DOHH2 (cell line): ENCODE results near the gene MVB12B.

Experiments
- H3F3A ChIP-seq: fragments of 200-600 bp; sonication (generic), shearing (Covaris generic); 2 replicates; pipeline ENCODE4 v1.6.0; 2016; ENCODE audit warnings: antibody characterized with exemption, mild to moderate bottlenecking; ENCODE audit not compliant: control insufficient read depth, insufficient read depth
- H3K27ac ChIP-seq: fragments of 200-600 bp; sonication (generic); 2 replicates; pipeline ENCODE4 v1.5.1; 2014; ENCODE audit warnings: low read depth, mild to moderate bottlenecking, low read length, moderate library complexity
- H3K27me3 ChIP-seq: fragments of 200-600 bp; sonication (generic); 2 replicates; pipeline ENCODE4 v1.6.1; 2014; ENCODE audit warnings: mild to moderate bottlenecking, low read length, mixed read lengths; ENCODE audit not compliant: control insufficient read depth
- H3K36me3 ChIP-seq: fragments of 200-600 bp; sonication (generic); 2 replicates; pipeline ENCODE4 v1.6.1; 2014; ENCODE audit warnings: mild to moderate bottlenecking, low read length, moderate library complexity, mixed read lengths; ENCODE audit not compliant: control insufficient read depth
- H3K4me1 ChIP-seq: fragments of 200-600 bp; sonication (generic); 2 replicates; pipeline ENCODE4 v1.6.1; 2014; ENCODE audit warnings: mild to moderate bottlenecking, low read length, mixed read lengths; ENCODE audit not compliant: control insufficient read depth
- H3K4me2 ChIP-seq: fragments of 200-600 bp; sonication (generic); 2 replicates; pipeline ENCODE4 v1.6.0; 2014; ENCODE audit warnings: mild to moderate bottlenecking, low read length, moderate library complexity
- H3K4me3 ChIP-seq: fragments of 200-600 bp; sonication (generic); 2 replicates; pipeline ENCODE4 v1.5.1; 2014; ENCODE audit warnings: mild to moderate bottlenecking, low read length, mixed read lengths
- H3K79me2 ChIP-seq: fragments of 200-600 bp; sonication (generic); 2 replicates; pipeline ENCODE4 v1.6.1; 2014; ENCODE audit warnings: mild to moderate bottlenecking, low read length, mixed read lengths; ENCODE audit not compliant: control insufficient read depth
- H3K9me2 ChIP-seq: fragments of 200-600 bp; sonication (generic); replicated peaks from 2 replicates; pipeline ENCODE4 v1.6.1; 2014; ENCODE audit warnings: mild to moderate bottlenecking, low read length, mixed read lengths; ENCODE audit not compliant: control insufficient read depth
- H3K9me3 ChIP-seq: fragments of 200-600 bp; sonication (generic); 2 replicates; pipeline ENCODE4 v1.6.1; 2014; ENCODE audit warnings: antibody characterized with exemption, low read length, mixed read lengths; ENCODE audit not compliant: control insufficient read depth, insufficient read depth
- H4K20me1 ChIP-seq: fragments of 200-600 bp; sonication (generic); 2 replicates; pipeline ENCODE4 v1.6.0; 2014; ENCODE audit warnings: low read depth, mild to moderate bottlenecking, antibody characterized with exemption, low read length, moderate library complexity; ENCODE audit not compliant: control insufficient read depth, insufficient read depth
- CTCF ChIP-seq: fragments of 200-600 bp; sonication (generic); IDR thresholded peaks from one replicate; pipeline ENCODE4 v1.5.1; 2014; ENCODE audit warnings: antibody characterized with exemption, mild to moderate bottlenecking, low read depth, low read length; ENCODE audit not compliant: poor library complexity, severe bottlenecking
- EZH2phosphoT487 ChIP-seq: fragments of 200-600 bp; sonication (generic); IDR thresholded peaks from 2 replicates; pipeline ENCODE4 v1.6.1; 2017; ENCODE audit warnings: borderline replicate concordance, mild to moderate bottlenecking, antibody characterized with exemption, low read length, moderate library complexity, mixed read lengths

MVB12B gene

GRCh38 chr9:126448865-126449577 lies 122.4 kb downstream of the MVB12B start:
- Histone ChIP-seq H3K79me2 (no peaks in the 10 kb centered on the region), H3F3A (no peaks in the 10 kb centered on the region), H4K20me1 (no peaks in the 10 kb centered on the region), H3K27ac (no peak overlapping the region), H3K9me2 (no peaks in the 10 kb centered on the region), H3K9me3 (no peaks in the 10 kb centered on the region), H3K4me1 (no peaks in the 10 kb centered on the region), H3K4me3 (no peak overlapping the region), H3K27me3 (peaks cover 11% of the 10 kb centered on the region), H3K4me2 (no peak overlapping the region), H3K36me3 (no peaks in the 10 kb centered on the region)
- TF ChIP-seq EZH2phosphoT487 (no peak), CTCF (no peak)

GRCh38 chr9:126449725-126450667 lies 123.4 kb downstream of the MVB12B start:
- Histone ChIP-seq H3K4me2 (no peak overlapping the region), H3K9me3 (no peaks in the 10 kb centered on the region), H3K27me3 (peaks cover 11% of the 10 kb centered on the region), H3F3A (no peaks in the 10 kb centered on the region), H3K36me3 (no peaks in the 10 kb centered on the region), H3K79me2 (no peaks in the 10 kb centered on the region), H3K4me1 (no peaks in the 10 kb centered on the region), H4K20me1 (no peaks in the 10 kb centered on the region), H3K4me3 (no peak overlapping the region), H3K9me2 (no peaks in the 10 kb centered on the region), H3K27ac (no peak overlapping the region)
- TF ChIP-seq CTCF (no peak), EZH2phosphoT487 (no peak)

- Histone ChIP-seq H3K4me2 (no peak overlapping the region), H3K9me3 (no peaks in the 10 kb centered on the region), H3K4me1 (no peaks in the 10 kb centered on the region), H3K9me2 (no peaks in the 10 kb centered on the region), H3K36me3 (no peaks in the 10 kb centered on the region), H4K20me1 (no peaks in the 10 kb centered on the region), H3K79me2 (no peaks in the 10 kb centered on the region), H3K27ac (no peak overlapping the region), H3K27me3 (peaks cover 11% of the 10 kb centered on the region), H3F3A (no peaks in the 10 kb centered on the region), H3K4me3 (no peak overlapping the region)
- TF ChIP-seq EZH2phosphoT487: no peak
- no peak for TF ChIP-seq CTCF
Measured at GRCh38 chr9:126450668-126451205, 124.1 kb downstream of the MVB12B start.
